Smooth muscle cell (in vitro differentiated cells): Measurements from ENCODE around the gene CCDC9. TPM values are rescaled to one million over a fixed set of nuclear protein-coding genes. Genes with fewer than 3 reads are reported as not detected.

Experiments
- DNase-seq: peaks from one replicate; lab custom pipeline; 2025; ENCODE audit not compliant: unreplicated experiment; lab: John Stamatoyannopoulos, UW
- H2AFZ ChIP-seq: fragments of 200-600 bp; sonication (generic); 2 replicates; pipeline ENCODE4 v1.6.0; 2016; ENCODE audit warnings: antibody characterized with exemption, low read depth, mild to moderate bottlenecking
- H3F3A ChIP-seq: fragments of 200-600 bp; sonication (generic); 2 replicates; pipeline ENCODE4 v1.6.0; 2017; ENCODE audit warnings: antibody characterized with exemption, low read depth
- H3K27ac ChIP-seq: fragments of 200-600 bp; sonication (generic); 2 replicates; pipeline ENCODE4 v1.5.1; 2016; ENCODE audit warnings: low read depth, mild to moderate bottlenecking
- H3K27me3 ChIP-seq: fragments of 200-600 bp; sonication (generic); 2 replicates; pipeline ENCODE4 v1.6.1; 2016; ENCODE audit warnings: low read depth, mild to moderate bottlenecking
- H3K36me3 ChIP-seq: fragments of 200-600 bp; sonication (generic); 2 replicates; pipeline ENCODE4 v1.5.1; 2016; ENCODE audit warnings: low read depth
- H3K4me1 ChIP-seq: fragments of 200-600 bp; sonication (generic); 2 replicates; pipeline ENCODE4 v1.5.1; 2016; ENCODE audit warnings: low read depth
- H3K4me2 ChIP-seq: fragments of 200-600 bp; sonication (generic); 2 replicates; pipeline ENCODE4 v1.6.0; 2016; ENCODE audit warnings: mild to moderate bottlenecking
- H3K4me3 ChIP-seq: fragments of 200-600 bp; sonication (generic); 2 replicates; pipeline ENCODE4 v1.5.1; 2016; ENCODE audit warnings: mild to moderate bottlenecking
- H3K79me2 ChIP-seq: fragments of 200-600 bp; sonication (generic); 2 replicates; pipeline ENCODE4 v1.6.0; 2016; ENCODE audit warnings: low read depth, mild to moderate bottlenecking
- H3K9ac ChIP-seq: fragments of 200-600 bp; sonication (generic); 2 replicates; pipeline ENCODE4 v1.6.0; 2016; ENCODE audit warnings: low read depth
- H3K9me3 ChIP-seq: fragments of 200-600 bp; sonication (generic); replicated peaks from 2 replicates; pipeline ENCODE4 v1.5.1; 2016; ENCODE audit warnings: low read depth
- H4K20me1 ChIP-seq: fragments of 200-600 bp; sonication (generic); 2 replicates; pipeline ENCODE4 v1.6.0; 2016; ENCODE audit warnings: low read depth
- WGBS: methylation state at CpG from one replicate; pipeline ENCODE4 v1.1.7; 2016; ENCODE audit warnings: low lambda C conversion rate; 5-methylcytosine and 5-hydroxymethylcytosine counted together
- polyA plus RNA-seq: library from polyadenylated mRNA; unstranded; fragments of >200 nt; fragmentation: Nextera tagmentation; extraction: Ambion mirVana; gene quantifications from 2 replicates; pipeline ENCODE4 v1.2.1, GENCODE V29; 2016
- total RNA-seq: library from RNA; depleted of rRNA; stranded (reverse); fragments of >200 nt; gene quantifications from 2 replicates; pipeline ENCODE4 v1.2.3, GENCODE V29; 2014
- TF ChIP-seq, protein P1 (sequence below): fragments of 200-600 bp; sonication (generic); IDR thresholded peaks from 2 replicates; pipeline ENCODE4 v1.5.1; 2017; ENCODE audit warnings: borderline replicate concordance, mild to moderate bottlenecking, antibody characterized with exemption; ENCODE audit not compliant: insufficient read depth, poor library complexity, severe bottlenecking

The CCDC9 gene
- total and polyA plus RNA-seq, 2 experiments from 2014 or later, result 6.4 to 12.7 TPM

GRCh38 chr19:47313754-47314295 lies 57.5 kb downstream of the CCDC9 start:
- Histone ChIP-seq H3K4me3 (no peak overlapping the region), H3K4me2 (no peak overlapping the region), H3K9me3 (no peaks in the 10 kb centered on the region), H3F3A (peaks cover 5% of the 10 kb centered on the region), H3K79me2 (no peaks in the 10 kb centered on the region), H4K20me1 (no peaks in the 10 kb centered on the region), H3K27me3 (no peaks in the 10 kb centered on the region), H3K36me3 (no peaks in the 10 kb centered on the region), H3K27ac (no peak overlapping the region), H2AFZ (no peak overlapping the region), H3K4me1 (no peaks in the 10 kb centered on the region), H3K9ac (no peak overlapping the region)
- 90% methylated on average over 10 of the region's 10 CpGs for WGBS
- DNase-seq, result no peak
- TF ChIP-seq, protein P1, sequence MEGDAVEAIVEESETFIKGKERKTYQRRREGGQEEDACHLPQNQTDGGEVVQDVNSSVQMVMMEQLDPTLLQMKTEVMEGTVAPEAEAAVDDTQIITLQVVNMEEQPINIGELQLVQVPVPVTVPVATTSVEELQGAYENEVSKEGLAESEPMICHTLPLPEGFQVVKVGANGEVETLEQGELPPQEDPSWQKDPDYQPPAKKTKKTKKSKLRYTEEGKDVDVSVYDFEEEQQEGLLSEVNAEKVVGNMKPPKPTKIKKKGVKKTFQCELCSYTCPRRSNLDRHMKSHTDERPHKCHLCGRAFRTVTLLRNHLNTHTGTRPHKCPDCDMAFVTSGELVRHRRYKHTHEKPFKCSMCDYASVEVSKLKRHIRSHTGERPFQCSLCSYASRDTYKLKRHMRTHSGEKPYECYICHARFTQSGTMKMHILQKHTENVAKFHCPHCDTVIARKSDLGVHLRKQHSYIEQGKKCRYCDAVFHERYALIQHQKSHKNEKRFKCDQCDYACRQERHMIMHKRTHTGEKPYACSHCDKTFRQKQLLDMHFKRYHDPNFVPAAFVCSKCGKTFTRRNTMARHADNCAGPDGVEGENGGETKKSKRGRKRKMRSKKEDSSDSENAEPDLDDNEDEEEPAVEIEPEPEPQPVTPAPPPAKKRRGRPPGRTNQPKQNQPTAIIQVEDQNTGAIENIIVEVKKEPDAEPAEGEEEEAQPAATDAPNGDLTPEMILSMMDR, result no peak

- no peaks in the 10 kb centered on the region for H3K4me1 ChIP-seq
- TF ChIP-seq, protein P1, result no peak
- no peaks in the 10 kb centered on the region for H3K36me3 ChIP-seq
- no peaks in the 10 kb centered on the region for H3K79me2 ChIP-seq
- no peak for DNase-seq
- H3K9me3 ChIP-seq, result no peaks in the 10 kb centered on the region
- peaks cover 5% of the 10 kb centered on the region for H3F3A ChIP-seq
- no peak overlapping the region for H3K9ac ChIP-seq
- no peak overlapping the region for H2AFZ ChIP-seq
- H3K27ac ChIP-seq, result peak overlapping the region; percentile 74
- peak overlapping the region; percentile 53 for H3K4me2 ChIP-seq
- no peaks in the 10 kb centered on the region for H4K20me1 ChIP-seq
- H3K4me3 ChIP-seq, result no peak overlapping the region
- no peaks in the 10 kb centered on the region for H3K27me3 ChIP-seq
- WGBS, result 35% methylated on average over 12 of the region's 12 CpGs
Observed at GRCh38 chr19:47315125-47315821, 58.9 kb downstream of the CCDC9 start.

DNA sequence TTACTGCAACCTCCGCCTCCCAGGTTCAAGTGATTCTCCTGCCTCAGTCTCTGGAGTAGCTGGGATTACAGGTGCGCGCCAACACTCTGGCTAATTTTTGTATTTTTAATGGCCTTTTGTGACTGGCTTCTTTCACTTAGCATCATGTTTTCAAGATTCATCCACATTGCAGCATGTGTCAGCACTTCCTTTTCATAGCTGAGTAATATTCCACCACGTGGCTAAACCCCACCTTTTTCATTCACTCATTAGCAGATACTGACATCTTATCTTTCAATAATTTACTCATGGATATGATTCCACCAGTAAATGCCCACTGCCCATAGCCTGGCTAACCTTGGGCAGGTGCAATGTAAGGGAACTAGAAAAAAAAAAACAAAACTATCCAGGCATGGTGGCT lies 60.2 kb downstream of the CCDC9 start:
- no peak for DNase-seq
- Histone ChIP-seq H3K79me2 (no peaks in the 10 kb centered on the region), H3K4me2 (no peak overlapping the region), H3K9me3 (no peaks in the 10 kb centered on the region), H3K9ac (no peak overlapping the region), H3K36me3 (no peaks in the 10 kb centered on the region), H3K27ac (no peak overlapping the region), H3K27me3 (no peaks in the 10 kb centered on the region), H3F3A (peaks cover 5% of the 10 kb centered on the region), H4K20me1 (no peaks in the 10 kb centered on the region), H2AFZ (no peak overlapping the region), H3K4me3 (no peak overlapping the region), H3K4me1 (no peaks in the 10 kb centered on the region)
- TF ChIP-seq, protein P1, result no peak
- 92% methylated on average over 4 of the region's 4 CpGs for WGBS
